HFF-Myc (cell line): ENCODE measurements around the gene HBE1.

ENCODE experiments used
- DNase-seq: peaks from one replicate; pipeline ENCODE4 v3.0.0-alpha.2; 2011; ENCODE audit warnings: low read depth; ENCODE audit errors: extremely low read depth
- H3K4me3 ChIP-seq: replicated peaks from 2 replicates; pipeline ENCODE4 v1.5.1; 2011; ENCODE audit warnings: low read depth, mild to moderate bottlenecking, control low read depth, low read length
- CTCF ChIP-seq: IDR thresholded peaks from 2 replicates; pipeline ENCODE4 v1.5.1; 2012; ENCODE audit warnings: mild to moderate bottlenecking, low read depth, low read length, control low read depth; ENCODE audit errors: missing control alignments

HBE1 gene

GRCh38 chr11:5240458-5240857, 29.3 kb downstream of the HBE1 start:
- DNase-seq, result no peak
- H3K4me3 ChIP-seq, result no peak overlapping the region
- no peak for TF ChIP-seq CTCF

GRCh38 chr11:5240056-5240455, 29.7 kb downstream of the HBE1 start:
- no peak for DNase-seq
- TF ChIP-seq CTCF, result no peak
- no peak overlapping the region for H3K4me3 ChIP-seq

- TF ChIP-seq CTCF, result no peak
- no peak overlapping the region for H3K4me3 ChIP-seq
- DNase-seq, result no peak
These were observed 30.7 kb downstream of the HBE1 start for GRCh38 chr11:5239046-5239445.

GRCh38 chr11:5238486-5238885, 31.3 kb downstream of the HBE1 start:
- H3K4me3 ChIP-seq, result no peak overlapping the region
- DNase-seq, result no peak
- no peak for TF ChIP-seq CTCF

GRCh38 chr11:5237420-5237819, 32.3 kb downstream of the HBE1 start:
- TF ChIP-seq CTCF, result no peak
- H3K4me3 ChIP-seq, result no peak overlapping the region
- DNase-seq, result no peak

GRCh38 chr11:5235364-5236095, 34.2 kb downstream of the HBE1 start:
- DNase-seq, result no peak
- TF ChIP-seq CTCF, result no peak
- no peak overlapping the region for H3K4me3 ChIP-seq

- no peak within 1 kb of the TSS for H3K4me3 ChIP-seq
- no peak for TF ChIP-seq CTCF
- DNase-seq, result no peak
These were observed 35.3 kb downstream of the HBE1 start, which contains the start of gene HBD for GRCh38 chr11:5234381-5234834. HBD (minus strand) TSS chr11:5234483; CDS start chr11:5234433, 50 bp downstream.
